Putamen (tissue), 1 donor: ENCODE results near the gene CST2.
"Not testable (repeated sequence)": the region's sequence is repeated elsewhere in the genome, so short reads cannot be mapped to it uniquely, and the experiment has no call there.

ENCODE experiments used
- DNase-seq: peaks from one replicate; pipeline ENCODE4 v3.0.0-alpha.2; 2016; ENCODE audit warnings: low spot score

CST2 gene

GRCh38 chr20:23810349-23810748 lies 16.2 kb downstream of the CST2 start:
- DNase-seq = not testable (repeated sequence)

DNA sequence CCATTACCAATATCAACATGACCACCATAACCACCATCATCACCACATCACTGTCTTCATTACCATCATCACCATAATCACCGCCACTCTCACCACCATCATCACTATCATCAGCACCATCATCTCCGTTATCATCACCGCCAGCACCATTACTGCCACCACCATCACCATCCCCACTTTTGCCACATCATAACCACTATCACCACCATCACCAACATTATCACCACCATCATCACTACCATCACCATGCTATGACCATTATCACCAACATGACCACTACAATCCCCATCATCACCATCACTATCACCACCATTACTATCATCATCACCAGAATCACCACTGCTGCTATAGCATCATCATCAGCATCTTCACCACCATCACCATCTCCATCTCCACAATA lies 25.7 kb downstream of the CST2 start:
- no peak for DNase-seq

DNA sequence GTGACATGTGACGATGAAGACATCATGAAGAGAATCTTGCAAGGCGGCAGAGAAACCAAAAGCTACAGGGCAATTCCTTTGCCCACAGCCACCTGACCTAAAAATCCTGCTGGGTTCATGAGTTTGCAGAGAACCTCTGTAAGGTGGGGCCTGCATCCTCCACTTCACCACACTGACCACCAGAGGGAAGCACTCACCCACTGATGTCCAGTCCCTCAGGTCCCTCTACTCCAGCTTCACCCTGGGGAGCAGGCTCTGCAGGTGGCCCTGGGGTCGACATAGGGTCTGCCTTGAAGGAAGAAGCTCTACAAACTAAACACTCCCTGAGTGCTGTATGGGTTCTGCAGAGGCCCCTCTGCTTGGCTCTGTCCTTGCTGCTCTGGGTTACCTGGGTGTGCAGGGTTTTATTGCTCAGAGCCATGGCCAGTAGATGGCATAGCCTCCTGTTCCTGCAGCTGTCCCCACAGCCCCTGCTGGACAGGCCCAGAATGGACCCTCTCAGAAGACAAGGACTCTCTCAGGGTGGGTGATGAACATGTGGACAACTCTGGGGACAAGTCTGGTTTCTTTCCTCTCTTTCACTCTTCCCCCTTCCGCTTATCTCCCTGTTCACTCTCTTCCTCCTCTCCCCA lies 27.2 kb downstream of the CST2 start:
- not testable (repeated sequence) for DNase-seq

DNA sequence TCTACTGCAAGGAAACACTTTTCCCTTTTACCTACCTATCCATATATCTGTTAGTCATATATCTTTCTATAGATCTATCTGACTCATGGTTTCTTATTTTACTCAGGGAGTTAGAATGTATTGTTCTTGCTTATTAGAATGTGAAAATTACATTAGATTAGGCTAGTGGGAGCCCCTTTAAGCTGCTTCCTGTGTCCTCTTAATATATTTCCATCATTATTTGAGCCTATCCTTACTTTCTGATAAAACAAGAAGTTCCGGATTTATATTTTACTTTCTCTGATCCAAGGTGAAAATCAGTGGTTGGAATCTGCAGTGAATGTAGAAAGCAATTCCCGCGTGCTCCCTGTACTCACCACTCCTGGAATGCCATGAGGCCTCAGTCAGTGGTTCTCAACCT lies 31.0 kb downstream of the CST2 start:
- no peak for DNase-seq

GRCh38 chr20:23794841-23795240 lies 31.7 kb downstream of the CST2 start:
- no peak for DNase-seq

GRCh38 chr20:23794065-23794464 lies 32.5 kb downstream of the CST2 start:
- no peak for DNase-seq

GRCh38 chr20:23783447-23783846 lies 43.1 kb downstream of the CST2 start:
- no peak for DNase-seq

DNA sequence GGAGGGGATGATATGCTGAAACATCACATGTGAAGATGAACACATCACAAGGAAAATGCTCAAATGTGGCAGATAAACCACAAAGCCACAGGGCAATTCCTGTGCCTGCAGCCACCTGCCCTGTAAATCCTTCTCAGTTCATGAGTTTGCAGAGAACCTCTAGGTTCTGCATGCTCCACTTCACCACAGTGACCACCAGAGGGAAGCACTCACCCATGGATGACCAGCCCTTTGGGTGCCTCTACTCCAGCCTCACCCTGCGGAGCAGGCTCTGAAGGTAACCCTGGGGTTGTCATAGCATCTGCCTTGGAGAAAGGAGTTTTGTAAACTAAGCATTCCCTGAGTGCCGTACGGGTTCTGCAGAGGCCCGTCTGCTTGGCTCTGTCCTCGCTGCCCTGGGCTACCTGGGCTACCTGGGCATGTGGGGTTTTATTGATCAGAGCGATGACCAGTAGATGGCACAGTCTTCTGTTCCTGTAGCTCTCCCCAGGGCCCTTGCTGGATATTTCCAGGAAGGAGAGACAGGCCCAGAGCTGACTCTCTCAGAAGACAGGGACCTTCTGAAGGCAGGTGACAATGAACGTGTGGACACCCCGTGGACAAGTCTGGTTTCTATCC lies 44.1 kb downstream of the CST2 start:
- no peak for DNase-seq

DNA sequence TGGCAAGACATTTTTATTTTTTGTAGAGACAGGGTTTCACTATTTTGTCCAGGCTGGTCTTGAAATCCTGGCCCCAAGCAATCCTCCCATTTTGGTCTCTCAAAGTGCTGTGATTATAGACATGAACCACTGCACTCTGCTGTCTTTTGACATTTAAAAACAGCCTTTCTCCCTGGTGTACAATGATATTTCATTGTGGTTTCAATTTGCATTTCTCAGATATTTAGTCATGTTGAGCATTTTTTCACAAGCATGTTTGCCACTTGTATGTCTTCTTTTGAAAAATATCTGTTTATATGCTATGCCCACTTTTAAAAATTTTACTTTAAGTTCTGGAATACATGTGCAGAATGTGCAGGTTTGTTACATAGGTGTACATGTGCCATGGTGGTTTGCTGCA lies 47.9 kb downstream of the CST2 start:
- DNase-seq = not testable (repeated sequence)

GRCh38 chr20:23777380-23777779 lies 49.1 kb downstream of the CST2 start:
- DNase-seq = not testable (repeated sequence)

DNA sequence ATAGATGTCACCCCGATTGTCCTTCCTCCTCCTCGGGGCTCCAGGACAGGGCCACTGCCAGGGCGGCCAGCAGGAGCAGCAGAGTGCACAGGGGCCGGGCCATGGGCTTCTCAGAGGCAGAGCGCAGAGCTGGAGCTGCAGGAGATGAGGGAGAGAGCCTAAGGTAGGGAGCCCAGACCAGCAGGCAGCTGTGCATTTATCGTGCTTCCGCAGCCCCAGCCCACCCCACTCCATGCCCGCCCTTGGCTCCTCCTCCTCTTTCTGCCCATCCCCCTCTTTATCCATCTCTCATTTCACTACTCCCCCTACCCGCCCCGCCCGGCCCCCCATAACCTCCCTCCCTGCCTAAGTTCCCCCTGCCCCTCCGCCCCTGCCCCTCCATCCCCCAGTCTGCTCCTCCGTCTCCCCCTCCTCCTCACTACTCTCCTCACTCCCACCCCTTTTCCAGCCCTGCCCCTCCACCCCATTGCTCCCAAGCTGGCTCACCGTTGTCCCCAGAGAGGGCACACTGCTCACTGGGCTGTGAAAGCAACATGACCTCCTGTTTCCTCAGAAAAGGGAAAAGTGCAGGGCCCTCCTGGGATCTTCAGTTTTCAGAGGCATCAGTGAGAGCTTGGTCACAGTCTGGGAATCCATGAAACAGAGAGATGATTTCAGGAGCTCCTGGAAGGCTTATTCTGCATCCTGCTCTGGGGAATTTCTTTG lies 50.3 kb downstream of the CST2 start:
- DNase-seq = no peak

DNA sequence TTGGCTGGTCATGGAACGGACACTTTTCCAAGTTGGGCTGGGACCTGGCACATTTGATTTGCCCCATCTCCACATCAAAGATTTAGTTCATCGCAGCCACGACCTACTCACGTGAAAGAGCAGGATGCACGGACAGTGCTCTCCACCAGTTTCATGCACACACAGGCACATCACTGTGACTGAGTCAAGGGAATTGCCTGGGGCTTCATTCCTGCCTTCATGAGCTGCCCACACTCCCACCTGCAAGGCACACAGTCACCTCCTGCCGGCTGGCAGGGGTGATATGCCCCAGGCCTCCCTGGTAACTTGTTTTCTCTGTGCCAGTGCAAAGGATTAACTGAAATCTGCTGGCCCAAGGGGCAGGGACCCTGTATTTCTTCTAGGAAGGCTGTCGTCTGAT lies 52.4 kb downstream of the CST2 start:
- DNase-seq = no peak
